Liver (tissue), 9 donors: ENCODE measurements around the gene COQ8B. TPM values are rescaled to one million over a fixed set of nuclear protein-coding genes. Genes with fewer than 3 reads are reported as not detected.

ENCODE experiments used
- DNase-seq: peaks from one replicate; pipeline ENCODE4 v3.0.0-alpha.2; 2017; ENCODE audit warnings: low spot score
- H3K27ac ChIP-seq, 2 donors: one replicate each; pipeline ENCODE4 v1.7.0; 2013; ENCODE audit warnings: inconsistent platforms in 2 of 2, low read length in 2 of 2, control low read depth in 1 of 2, low read depth in 1 of 2, mild to moderate bottlenecking in 1 of 2
- H3K27me3 ChIP-seq, 4 donors: one replicate each; pipeline versions ENCODE4 v1.6.1 to v1.7.0; 2013; ENCODE audit warnings: low read length in 3 of 4, inconsistent platforms in 1 of 4, mild to moderate bottlenecking in 1 of 4, moderate library complexity in 1 of 4; ENCODE audit not compliant: control insufficient read depth in 4 of 4, insufficient read depth in 4 of 4
- H3K36me3 ChIP-seq, 4 donors: one replicate each; pipeline versions ENCODE4 v1.6.1 to v1.7.0; 2013; ENCODE audit warnings: low read length in 3 of 4, mild to moderate bottlenecking in 3 of 4, low read depth in 1 of 4, moderate library complexity in 1 of 4; ENCODE audit not compliant: control insufficient read depth in 4 of 4, insufficient read depth in 3 of 4
- H3K4me1 ChIP-seq, 4 donors: one replicate each; pipeline versions ENCODE4 v1.6.1 to v1.7.0; 2013; ENCODE audit warnings: low read length in 3 of 4, mild to moderate bottlenecking in 3 of 4, moderate library complexity in 1 of 4; ENCODE audit not compliant: control insufficient read depth in 4 of 4, insufficient read depth in 4 of 4
- H3K4me3 ChIP-seq, 3 donors: one replicate each; pipeline versions ENCODE4 v1.6.1 to v1.7.0; 2013; ENCODE audit warnings: low read length in 3 of 3, control low read depth in 1 of 3, low read depth in 1 of 3, mild to moderate bottlenecking in 1 of 3
- H3K9ac ChIP-seq, 2 donors: one replicate each; pipeline ENCODE4 v1.7.0; 2013; ENCODE audit warnings: low read length in 2 of 2, mild to moderate bottlenecking in 2 of 2, moderate library complexity in 2 of 2, control low read depth in 1 of 2, low read depth in 1 of 2
- H3K9me3 ChIP-seq, 4 donors: one replicate each; pipeline versions ENCODE4 v1.6.1 to v1.7.0; 2013; ENCODE audit warnings: low read length in 3 of 4; ENCODE audit not compliant: control insufficient read depth in 4 of 4
- EGR1 ChIP-seq, 2 donors: IDR thresholded peaks; 2 replicates each; pipeline ENCODE4 v1.6.1; 2016 to 2018; ENCODE audit warnings: antibody characterized with exemption in 2 of 2, low read depth in 2 of 2
- FOXA1 ChIP-seq: IDR thresholded peaks from 2 replicates; pipeline ENCODE4 v1.6.1; 2016; ENCODE audit warnings: antibody characterized with exemption
- FOXA2 ChIP-seq: IDR thresholded peaks from 2 replicates; pipeline ENCODE4 v1.6.1; 2016; ENCODE audit warnings: antibody characterized with exemption
- GABPA ChIP-seq, 2 donors: IDR thresholded peaks in 1 of 2; conservative IDR thresholded peaks in 1 of 2; 2 replicates each; pipeline ENCODE4 v1.6.1; 2016; ENCODE audit warnings: antibody characterized with exemption in 2 of 2, mild to moderate bottlenecking in 1 of 2, moderate library complexity in 1 of 2
- HNF4A ChIP-seq, 2 donors: conservative IDR thresholded peaks; 2 replicates each; pipeline ENCODE4 v1.6.1; 2016; ENCODE audit warnings: antibody characterized with exemption in 2 of 2, mild to moderate bottlenecking in 2 of 2
- HNF4G ChIP-seq: IDR thresholded peaks from 2 replicates; pipeline ENCODE4 v1.6.1; 2016; ENCODE audit warnings: antibody characterized with exemption
- JUND ChIP-seq, 2 donors: IDR thresholded peaks; 2 replicates each; pipeline ENCODE4 v1.6.1; 2016; ENCODE audit warnings: antibody characterized with exemption in 2 of 2
- NR2F2 ChIP-seq: IDR thresholded peaks from 2 replicates; pipeline ENCODE4 v1.6.1; 2016; ENCODE audit warnings: antibody characterized with exemption
- RAD21 ChIP-seq, 2 donors: IDR thresholded peaks; 2 replicates each; pipeline ENCODE4 v1.6.1; 2016; ENCODE audit warnings: antibody characterized with exemption in 2 of 2, mild to moderate bottlenecking in 2 of 2
- RXRA ChIP-seq, 2 donors: IDR thresholded peaks; 2 replicates each; pipeline ENCODE4 v1.6.1; 2017 to 2018; ENCODE audit warnings: antibody characterized with exemption in 2 of 2, mild to moderate bottlenecking in 1 of 2
- SP1 ChIP-seq: IDR thresholded peaks from 2 replicates; pipeline ENCODE4 v1.6.1; 2018; ENCODE audit warnings: antibody characterized with exemption, mild to moderate bottlenecking
- TAF1 ChIP-seq: conservative IDR thresholded peaks from 2 replicates; pipeline ENCODE4 v1.6.1; 2016; ENCODE audit warnings: antibody characterized with exemption, mild to moderate bottlenecking
- YY1 ChIP-seq: IDR thresholded peaks from 2 replicates; pipeline ENCODE4 v1.6.1; 2016; ENCODE audit warnings: antibody characterized with exemption, mild to moderate bottlenecking
- WGBS: extraction: QIAGEN DNeasy Blood & Tissue Kit; methylation state at CpG from one replicate; pipeline ENCODE4 v1.1.7; 2013; 5-methylcytosine and 5-hydroxymethylcytosine counted together
- polyA plus RNA-seq, 2 donors: library from polyadenylated mRNA; stranded (reverse) in 1 of 2; unstranded in 1 of 2; fragments of 200-250 nt in 1 of 2; fragments of >200 nt in 1 of 2; fragmentation: Nextera tagmentation in 1 of 2; extraction: Ambion mirVana in 1 of 2; gene quantifications; one replicate each; pipeline versions ENCODE4 v1.2.1 to v1.2.3, GENCODE V29; 2013 to 2015
- total RNA-seq, 2 donors: library from RNA; depleted of rRNA; stranded (reverse); fragments of >200 nt; gene quantifications; one replicate each; pipeline ENCODE4 v1.2.3, GENCODE V29; 2014
- TF ChIP-seq, protein P1 (sequence below): IDR thresholded peaks from 2 replicates; pipeline ENCODE4 v1.6.1; 2016; ENCODE audit warnings: antibody characterized with exemption
- TF ChIP-seq, protein P2 (sequence below): IDR thresholded peaks from 2 replicates; pipeline ENCODE4 v1.6.1; 2016; ENCODE audit warnings: antibody characterized with exemption
- TF ChIP-seq, protein P3 (sequence below): IDR thresholded peaks from 2 replicates; pipeline ENCODE4 v1.6.1; 2016; ENCODE audit warnings: antibody characterized with exemption, mild to moderate bottlenecking
- TF ChIP-seq, protein P4 (sequence below): IDR thresholded peaks from 2 replicates; pipeline ENCODE4 v1.6.1; 2016; ENCODE audit warnings: antibody characterized with exemption
- TF ChIP-seq, protein P5 (sequence below): fragments of 150-350 bp; IDR thresholded peaks from 2 replicates; pipeline ENCODE4 v1.5.1; 2017; ENCODE audit warnings: improper control_type of control experiment, low read depth, low read length; ENCODE audit not compliant: missing input control
- donor health status: healthy.
- donor health status: healthy.
- donor health status: healthy.
- donor health status: healthy.
- donor health status: healthy.

COQ8B gene
- total and polyA plus RNA-seq, 4 donors, result 6.4 to 30.6 (median 19.9) TPM

DNA sequence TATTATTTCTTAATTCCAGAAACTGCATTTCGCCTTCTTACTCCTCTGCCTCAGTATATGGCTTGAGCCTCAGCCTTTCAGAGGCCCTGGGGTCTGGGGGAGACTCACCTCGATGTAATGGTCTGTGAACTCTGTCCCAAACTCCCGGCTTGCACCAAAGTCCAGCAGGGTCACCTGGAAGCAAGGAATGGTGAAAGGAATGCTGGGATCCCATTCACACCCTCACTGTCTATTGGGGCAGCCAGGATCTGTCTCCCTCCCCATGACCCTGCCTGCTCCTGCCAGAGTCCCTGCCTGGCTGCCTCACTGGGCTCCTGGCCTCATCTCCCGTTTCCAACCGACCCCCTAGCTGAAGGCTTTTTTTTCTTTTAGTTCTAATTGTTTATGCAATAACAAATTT is 20.8 kb downstream of the COQ8B start:
- Histone ChIP-seq H3K27me3 (no peaks in the 10 kb centered on the region), H3K27ac (no peak overlapping the region), H3K9me3 (no peaks in the 10 kb centered on the region), H3K36me3 (peaks cover 3 to 28% (median 7%) of the 10 kb centered on the region in 4 donors), H3K9ac (no peak overlapping the region), H3K4me3 (no peak overlapping the region), H3K4me1 (peaks cover 0 to 9% (median 2%) of the 10 kb centered on the region in 4 donors)
- no peak for DNase-seq
- TF ChIP-seq, protein P1, sequence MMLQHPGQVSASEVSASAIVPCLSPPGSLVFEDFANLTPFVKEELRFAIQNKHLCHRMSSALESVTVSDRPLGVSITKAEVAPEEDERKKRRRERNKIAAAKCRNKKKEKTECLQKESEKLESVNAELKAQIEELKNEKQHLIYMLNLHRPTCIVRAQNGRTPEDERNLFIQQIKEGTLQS, result no peak
- TF ChIP-seq TAF1 (no peak), HNF4A (conservative IDR thresholded peaks at IDR 0.05) (peak; percentile 19 to 81), RAD21 (IDR thresholded peaks at IDR 0.05) (no peak), SP1 (peak; percentile 46), EGR1 (IDR thresholded peaks at IDR 0.05; ENCODE audit: low read depth in 2 of 2) (no peak), RXRA (IDR thresholded peaks at IDR 0.05) (peak in 1 of 2 donors; percentile 75), HNF4G (no peak)
- TF ChIP-seq, protein P2, sequence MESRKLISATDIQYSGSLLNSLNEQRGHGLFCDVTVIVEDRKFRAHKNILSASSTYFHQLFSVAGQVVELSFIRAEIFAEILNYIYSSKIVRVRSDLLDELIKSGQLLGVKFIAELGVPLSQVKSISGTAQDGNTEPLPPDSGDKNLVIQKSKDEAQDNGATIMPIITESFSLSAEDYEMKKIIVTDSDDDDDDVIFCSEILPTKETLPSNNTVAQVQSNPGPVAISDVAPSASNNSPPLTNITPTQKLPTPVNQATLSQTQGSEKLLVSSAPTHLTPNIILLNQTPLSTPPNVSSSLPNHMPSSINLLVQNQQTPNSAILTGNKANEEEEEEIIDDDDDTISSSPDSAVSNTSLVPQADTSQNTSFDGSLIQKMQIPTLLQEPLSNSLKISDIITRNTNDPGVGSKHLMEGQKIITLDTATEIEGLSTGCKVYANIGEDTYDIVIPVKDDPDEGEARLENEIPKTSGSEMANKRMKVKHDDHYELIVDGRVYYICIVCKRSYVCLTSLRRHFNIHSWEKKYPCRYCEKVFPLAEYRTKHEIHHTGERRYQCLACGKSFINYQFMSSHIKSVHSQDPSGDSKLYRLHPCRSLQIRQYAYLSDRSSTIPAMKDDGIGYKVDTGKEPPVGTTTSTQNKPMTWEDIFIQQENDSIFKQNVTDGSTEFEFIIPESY, result no peak
- TF ChIP-seq, protein P3, sequence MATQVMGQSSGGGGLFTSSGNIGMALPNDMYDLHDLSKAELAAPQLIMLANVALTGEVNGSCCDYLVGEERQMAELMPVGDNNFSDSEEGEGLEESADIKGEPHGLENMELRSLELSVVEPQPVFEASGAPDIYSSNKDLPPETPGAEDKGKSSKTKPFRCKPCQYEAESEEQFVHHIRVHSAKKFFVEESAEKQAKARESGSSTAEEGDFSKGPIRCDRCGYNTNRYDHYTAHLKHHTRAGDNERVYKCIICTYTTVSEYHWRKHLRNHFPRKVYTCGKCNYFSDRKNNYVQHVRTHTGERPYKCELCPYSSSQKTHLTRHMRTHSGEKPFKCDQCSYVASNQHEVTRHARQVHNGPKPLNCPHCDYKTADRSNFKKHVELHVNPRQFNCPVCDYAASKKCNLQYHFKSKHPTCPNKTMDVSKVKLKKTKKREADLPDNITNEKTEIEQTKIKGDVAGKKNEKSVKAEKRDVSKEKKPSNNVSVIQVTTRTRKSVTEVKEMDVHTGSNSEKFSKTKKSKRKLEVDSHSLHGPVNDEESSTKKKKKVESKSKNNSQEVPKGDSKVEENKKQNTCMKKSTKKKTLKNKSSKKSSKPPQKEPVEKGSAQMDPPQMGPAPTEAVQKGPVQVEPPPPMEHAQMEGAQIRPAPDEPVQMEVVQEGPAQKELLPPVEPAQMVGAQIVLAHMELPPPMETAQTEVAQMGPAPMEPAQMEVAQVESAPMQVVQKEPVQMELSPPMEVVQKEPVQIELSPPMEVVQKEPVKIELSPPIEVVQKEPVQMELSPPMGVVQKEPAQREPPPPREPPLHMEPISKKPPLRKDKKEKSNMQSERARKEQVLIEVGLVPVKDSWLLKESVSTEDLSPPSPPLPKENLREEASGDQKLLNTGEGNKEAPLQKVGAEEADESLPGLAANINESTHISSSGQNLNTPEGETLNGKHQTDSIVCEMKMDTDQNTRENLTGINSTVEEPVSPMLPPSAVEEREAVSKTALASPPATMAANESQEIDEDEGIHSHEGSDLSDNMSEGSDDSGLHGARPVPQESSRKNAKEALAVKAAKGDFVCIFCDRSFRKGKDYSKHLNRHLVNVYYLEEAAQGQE, result no peak
- WGBS, result 55% methylated on average over 5 of the region's 5 CpGs

DNA sequence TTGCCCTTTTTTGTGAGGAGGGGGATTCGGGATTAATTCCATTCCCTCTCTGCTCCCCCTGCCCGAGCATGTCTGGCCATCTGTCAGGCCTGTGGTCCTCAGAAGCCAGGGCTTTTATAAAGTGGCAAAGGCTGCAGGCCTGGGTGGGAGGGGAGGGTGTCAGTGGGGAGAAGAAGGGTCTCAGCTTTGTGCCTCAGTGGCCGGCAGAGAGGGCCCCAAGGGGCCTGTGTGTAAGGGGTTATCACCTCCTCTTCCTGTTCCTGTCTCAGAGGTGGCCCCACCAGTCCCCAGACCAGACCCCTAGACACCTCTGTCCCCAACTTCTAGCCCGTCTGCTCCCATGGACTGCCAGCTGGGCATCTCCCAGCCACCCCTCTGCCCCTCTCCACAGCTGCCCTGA is 22.8 kb downstream of the COQ8B start:
- TF ChIP-seq GABPA (IDR thresholded peaks at IDR 0.05 in 1 of 2, conservative IDR thresholded peaks at IDR 0.05 in 1 of 2) (no peak), EGR1 (IDR thresholded peaks at IDR 0.05; ENCODE audit: low read depth in 2 of 2) (no peak), RXRA (IDR thresholded peaks at IDR 0.05) (no peak), FOXA1 (no peak), TAF1 (no peak), NR2F2 (no peak), SP1 (no peak), YY1 (no peak), FOXA2 (no peak), JUND (IDR thresholded peaks at IDR 0.05) (no peak), HNF4G (no peak), HNF4A (conservative IDR thresholded peaks at IDR 0.05) (no peak), RAD21 (IDR thresholded peaks at IDR 0.05) (no peak)
- TF ChIP-seq, protein P3, result no peak
- TF ChIP-seq, protein P2, result no peak
- TF ChIP-seq, protein P4, sequence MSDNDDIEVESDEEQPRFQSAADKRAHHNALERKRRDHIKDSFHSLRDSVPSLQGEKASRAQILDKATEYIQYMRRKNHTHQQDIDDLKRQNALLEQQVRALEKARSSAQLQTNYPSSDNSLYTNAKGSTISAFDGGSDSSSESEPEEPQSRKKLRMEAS, result no peak
- TF ChIP-seq, protein P1, result no peak
- TF ChIP-seq, protein P5, sequence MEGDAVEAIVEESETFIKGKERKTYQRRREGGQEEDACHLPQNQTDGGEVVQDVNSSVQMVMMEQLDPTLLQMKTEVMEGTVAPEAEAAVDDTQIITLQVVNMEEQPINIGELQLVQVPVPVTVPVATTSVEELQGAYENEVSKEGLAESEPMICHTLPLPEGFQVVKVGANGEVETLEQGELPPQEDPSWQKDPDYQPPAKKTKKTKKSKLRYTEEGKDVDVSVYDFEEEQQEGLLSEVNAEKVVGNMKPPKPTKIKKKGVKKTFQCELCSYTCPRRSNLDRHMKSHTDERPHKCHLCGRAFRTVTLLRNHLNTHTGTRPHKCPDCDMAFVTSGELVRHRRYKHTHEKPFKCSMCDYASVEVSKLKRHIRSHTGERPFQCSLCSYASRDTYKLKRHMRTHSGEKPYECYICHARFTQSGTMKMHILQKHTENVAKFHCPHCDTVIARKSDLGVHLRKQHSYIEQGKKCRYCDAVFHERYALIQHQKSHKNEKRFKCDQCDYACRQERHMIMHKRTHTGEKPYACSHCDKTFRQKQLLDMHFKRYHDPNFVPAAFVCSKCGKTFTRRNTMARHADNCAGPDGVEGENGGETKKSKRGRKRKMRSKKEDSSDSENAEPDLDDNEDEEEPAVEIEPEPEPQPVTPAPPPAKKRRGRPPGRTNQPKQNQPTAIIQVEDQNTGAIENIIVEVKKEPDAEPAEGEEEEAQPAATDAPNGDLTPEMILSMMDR, result no peak
- Histone ChIP-seq H3K9ac (no peak overlapping the region), H3K36me3 (peaks cover 2 to 19% (median 4%) of the 10 kb centered on the region in 4 donors), H3K27ac (no peak overlapping the region), H3K27me3 (no peaks in the 10 kb centered on the region), H3K9me3 (no peaks in the 10 kb centered on the region), H3K4me1 (peaks cover 0 to 15% (median 5%) of the 10 kb centered on the region in 4 donors), H3K4me3 (no peak overlapping the region)
- 92% methylated on average over 4 of the region's 4 CpGs for WGBS
- DNase-seq, result no peak
